T1000 (cell line): Measurements from ENCODE around the gene MIA3.
"Not testable (repeated sequence)": the region's sequence is repeated elsewhere in the genome, so short reads cannot be mapped to it uniquely, and the experiment has no call there.

ENCODE experiments used
- DNase-seq: peaks from one replicate; lab custom pipeline; 2025; ENCODE audit warnings: mixed read lengths; lab: John Stamatoyannopoulos, UW

The MIA3 gene

GRCh38 chr1:222622765-222623164 is 4.9 kb downstream of the MIA3 start:
- DNase-seq = no peak

DNA sequence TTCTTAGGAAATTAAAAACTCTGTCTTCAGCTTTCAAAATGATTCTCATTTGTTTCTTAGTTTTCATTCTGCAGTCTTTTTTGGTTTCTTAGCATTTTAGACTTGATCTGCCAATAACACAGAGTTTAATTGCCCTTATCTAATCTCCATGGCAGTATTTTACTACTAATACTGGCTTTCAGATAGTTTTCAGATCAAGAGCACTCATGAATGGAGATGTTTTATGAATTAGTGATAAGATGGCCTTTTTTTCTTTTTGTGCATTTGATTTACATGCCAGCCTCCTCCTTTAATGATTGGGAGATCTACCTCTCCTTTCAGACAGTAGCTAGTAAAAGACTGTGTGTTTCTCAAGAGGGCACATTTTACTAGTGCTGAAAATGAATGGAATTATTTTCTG is 5.6 kb downstream of the MIA3 start:
- no peak for DNase-seq

GRCh38 chr1:222624214-222624613 is 6.3 kb downstream of the MIA3 start:
- no peak for DNase-seq

- no peak for DNase-seq
Measured at GRCh38 chr1:222627232-222627631, 9.3 kb downstream of the MIA3 start.

DNA sequence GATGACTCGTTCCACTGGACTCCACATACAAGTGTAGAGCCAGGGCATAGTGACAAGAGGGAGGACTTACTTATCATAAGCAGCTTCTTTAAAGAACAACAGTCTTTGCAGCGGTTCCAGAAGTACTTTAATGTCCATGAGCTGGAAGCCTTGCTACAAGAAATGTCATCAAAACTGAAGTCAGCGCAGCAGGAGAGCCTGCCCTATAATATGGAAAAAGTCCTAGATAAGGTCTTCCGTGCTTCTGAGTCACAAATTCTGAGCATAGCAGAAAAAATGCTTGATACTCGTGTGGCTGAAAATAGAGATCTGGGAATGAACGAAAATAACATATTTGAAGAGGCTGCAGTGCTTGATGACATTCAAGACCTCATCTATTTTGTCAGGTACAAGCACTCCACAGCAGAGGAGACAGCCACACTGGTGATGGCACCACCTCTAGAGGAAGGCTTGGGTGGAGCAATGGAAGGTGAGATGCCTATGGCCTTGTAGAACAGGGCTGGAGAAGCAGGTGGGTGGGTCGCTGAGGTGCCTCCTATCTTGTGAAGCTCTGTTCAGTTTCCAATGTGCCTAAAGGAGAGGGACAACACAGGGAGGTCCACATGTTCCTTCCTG is 12.1 kb downstream of the MIA3 start:
- no peak for DNase-seq

- no peak for DNase-seq
Measured at GRCh38 chr1:222631611-222632208, 13.8 kb downstream of the MIA3 start.

- DNase-seq = no peak
Measured at GRCh38 chr1:222632749-222633148, 14.9 kb downstream of the MIA3 start.

DNA sequence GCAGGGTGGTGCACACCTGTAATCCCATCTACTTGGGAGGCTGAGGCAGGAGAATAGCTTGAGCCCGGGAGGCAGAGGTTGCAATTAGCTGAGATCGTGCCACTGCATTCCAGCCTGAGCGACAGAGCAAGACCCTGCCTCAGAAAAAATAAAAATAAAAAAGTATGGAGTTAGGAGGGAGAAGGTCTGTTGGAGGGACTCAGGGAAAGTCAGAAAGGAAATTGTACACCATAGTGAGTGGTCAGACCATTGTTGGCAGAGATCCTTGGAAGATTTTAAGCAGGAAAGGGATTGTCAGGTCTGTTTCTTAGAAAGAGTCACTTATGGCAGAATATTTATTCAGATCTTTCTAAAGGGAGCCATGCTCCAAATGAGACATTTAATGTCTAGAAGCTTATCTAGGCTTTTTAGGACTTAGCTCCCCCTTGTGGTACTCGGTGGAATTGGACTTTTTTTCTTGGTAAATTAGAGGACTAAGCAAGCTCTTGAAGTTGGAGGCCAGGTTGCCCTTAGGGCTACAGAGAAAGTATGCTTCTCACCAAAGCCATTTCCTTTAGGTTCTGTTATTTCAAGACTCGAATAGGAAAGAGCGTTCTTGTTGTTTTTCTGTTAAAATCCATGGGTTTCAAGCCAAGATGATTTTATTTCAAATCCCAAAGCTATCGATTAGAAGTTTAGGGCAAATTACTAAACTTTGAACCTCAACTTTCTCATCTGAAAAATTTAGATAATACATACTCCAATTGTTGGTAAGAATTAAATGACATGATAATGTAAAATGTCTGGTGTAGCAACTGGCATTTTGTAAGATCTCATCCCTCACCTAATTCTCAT is 16.5 kb downstream of the MIA3 start:
- peak; percentile 73 for DNase-seq

GRCh38 chr1:222641269-222641948 is 23.5 kb downstream of the MIA3 start:
- DNase-seq = no peak

- DNase-seq = no peak
Measured at GRCh38 chr1:222642468-222642867, 24.6 kb downstream of the MIA3 start.

GRCh38 chr1:222643606-222643937 is 25.7 kb downstream of the MIA3 start:
- no peak for DNase-seq

GRCh38 chr1:222643938-222644635 is 26.2 kb downstream of the MIA3 start:
- peak; percentile 97 for DNase-seq

DNA sequence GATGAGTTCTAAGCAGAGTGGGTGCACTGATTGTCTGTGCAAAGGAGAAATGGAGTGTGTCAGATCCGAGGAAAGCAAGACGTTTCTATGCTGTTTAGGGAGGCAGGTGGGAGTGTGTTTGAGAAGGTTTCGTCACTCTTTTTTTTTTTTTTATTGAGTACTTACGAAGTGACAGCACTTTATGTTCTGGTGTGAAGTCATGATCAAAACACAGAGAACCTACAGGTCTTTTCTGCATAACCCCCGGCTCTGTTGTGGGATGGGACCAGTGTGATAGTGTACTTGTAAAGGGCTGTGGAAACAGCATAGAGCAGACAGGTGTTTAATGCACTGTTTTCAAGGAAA is 26.7 kb downstream of the MIA3 start:
- no peak for DNase-seq

GRCh38 chr1:222652676-222653075 is 34.8 kb downstream of the MIA3 start:
- DNase-seq = no peak

- no peak for DNase-seq
Measured at GRCh38 chr1:222653178-222653827, 35.4 kb downstream of the MIA3 start.

DNA sequence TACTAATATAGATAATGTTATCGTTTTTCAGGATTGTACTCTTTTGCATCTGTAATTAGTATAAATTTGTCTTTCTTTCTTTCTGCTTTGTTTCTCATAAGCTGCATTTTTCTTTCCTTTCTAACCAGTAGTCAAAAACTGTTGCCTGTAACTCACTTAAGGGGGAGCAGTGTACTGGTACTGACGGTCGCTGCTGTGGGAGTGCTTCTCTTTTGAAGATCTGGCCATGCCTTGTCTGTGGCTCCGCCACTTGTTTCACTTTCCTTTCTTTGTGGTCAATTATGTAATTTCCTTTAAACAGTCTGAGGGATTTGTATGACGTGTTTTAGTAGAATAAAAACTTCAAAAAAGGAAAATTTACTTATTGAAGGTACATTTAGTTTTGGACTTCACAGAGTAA is 37.0 kb downstream of the MIA3 start:
- DNase-seq = no peak

DNA sequence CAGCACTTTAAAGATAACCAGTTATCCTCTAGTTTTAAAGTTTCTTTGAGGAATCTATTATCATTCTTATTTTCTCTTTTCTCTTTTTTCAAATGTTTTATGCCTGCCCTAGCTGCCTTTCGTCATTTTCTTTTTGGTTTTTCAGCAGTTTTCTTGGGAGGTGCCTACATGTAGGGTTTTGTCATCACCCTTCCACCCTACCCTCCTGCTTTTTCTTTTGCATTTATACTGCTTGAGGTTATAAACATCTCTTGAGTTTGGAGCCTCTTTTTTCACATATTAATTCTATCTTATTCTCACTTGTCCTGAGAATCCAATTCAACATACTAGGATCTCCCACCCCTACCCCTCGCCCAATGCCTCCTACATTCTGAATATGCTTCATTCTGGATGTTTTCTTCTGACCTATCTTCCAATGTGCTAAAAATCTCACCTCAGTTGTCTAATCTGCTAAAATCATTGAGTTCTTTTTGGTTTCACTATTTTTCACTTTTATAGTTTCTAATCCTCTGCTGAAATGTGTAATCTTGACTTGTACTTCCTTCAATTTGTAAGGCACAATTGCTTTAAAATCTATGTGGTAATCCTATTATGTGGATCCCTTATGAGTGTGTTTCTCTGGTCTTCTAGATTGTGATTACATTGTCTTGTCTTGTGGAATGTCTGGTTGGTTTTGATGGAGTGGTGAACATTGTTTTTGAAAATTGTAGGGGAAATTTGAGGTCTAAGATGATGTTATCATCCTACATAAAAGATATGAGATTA is 38.7 kb downstream of the MIA3 start:
- no peak for DNase-seq

DNA sequence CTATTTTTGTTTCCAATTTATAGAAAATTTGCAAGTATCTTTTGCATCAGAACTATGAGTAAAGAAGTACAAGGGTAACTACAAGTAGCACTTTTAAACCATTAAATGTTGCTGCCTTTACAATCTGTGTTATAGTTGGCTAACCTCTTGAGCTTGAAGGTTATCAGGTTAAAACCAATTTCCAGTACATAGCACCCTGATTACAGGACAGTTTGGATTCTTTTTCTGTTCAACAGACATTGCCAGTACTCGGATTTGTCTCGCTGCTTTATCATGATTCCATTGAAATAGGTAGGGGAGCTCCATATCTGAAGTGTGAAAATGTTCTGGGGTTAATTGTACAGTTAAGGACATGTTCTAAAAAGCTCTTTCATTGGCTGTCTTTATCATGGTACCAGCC is 40.0 kb downstream of the MIA3 start:
- DNase-seq = no peak

DNA sequence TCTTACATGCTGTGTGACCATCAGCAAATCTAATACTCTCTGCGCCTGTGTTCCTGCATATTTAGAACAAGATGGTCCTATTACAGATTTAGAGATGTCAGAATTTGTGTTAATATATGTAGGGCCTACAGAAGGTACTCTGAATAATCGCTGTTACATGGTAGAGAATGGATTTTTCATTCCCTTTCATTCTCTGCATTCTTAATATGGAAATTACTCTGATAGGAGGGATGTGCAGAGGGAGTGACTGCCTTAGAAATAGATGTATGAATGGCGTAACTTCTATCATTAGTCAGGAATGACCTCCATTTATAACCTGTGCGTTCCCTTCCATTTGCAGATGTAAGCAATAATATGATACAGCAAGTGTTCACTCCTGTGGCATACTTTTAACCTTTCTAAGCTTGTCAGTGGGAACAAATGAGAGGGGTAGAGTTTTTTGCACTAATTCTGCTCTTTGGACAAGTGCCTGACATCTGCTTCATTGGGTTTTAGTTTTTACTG is 45.6 kb downstream of the MIA3 start:
- DNase-seq = no peak

DNA sequence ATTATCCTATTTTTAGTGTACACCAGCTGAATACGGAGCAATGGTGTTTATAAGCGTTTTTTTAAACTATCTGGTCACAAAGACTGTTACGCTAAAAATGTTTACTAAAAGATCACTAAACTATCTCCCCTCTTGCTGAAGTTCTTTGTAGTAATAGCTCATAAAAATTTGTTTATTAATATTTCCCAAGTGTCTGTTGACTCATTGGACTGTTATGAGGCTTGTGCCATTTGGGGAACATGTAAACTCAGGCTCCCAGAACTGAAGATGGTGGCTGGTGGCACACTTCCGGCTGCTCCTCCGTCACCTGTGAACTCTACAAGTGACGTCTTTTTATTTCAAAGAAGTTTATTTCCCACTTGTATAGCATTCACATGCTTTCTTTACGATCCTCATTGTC is 48.1 kb downstream of the MIA3 start:
- no peak for DNase-seq

- not testable (repeated sequence) for DNase-seq
Measured at GRCh38 chr1:222668184-222668583, 50.3 kb downstream of the MIA3 start.
